ENCODE data around the gene PLBD2. TPM values are rescaled to one million over a fixed set of nuclear protein-coding genes. Genes with fewer than 3 reads are reported as not detected.

Gene PLBD2
- total and polyA plus RNA-seq, 5 donors = 33.7 to 54.3 (median 50.4) TPM

DNA sequence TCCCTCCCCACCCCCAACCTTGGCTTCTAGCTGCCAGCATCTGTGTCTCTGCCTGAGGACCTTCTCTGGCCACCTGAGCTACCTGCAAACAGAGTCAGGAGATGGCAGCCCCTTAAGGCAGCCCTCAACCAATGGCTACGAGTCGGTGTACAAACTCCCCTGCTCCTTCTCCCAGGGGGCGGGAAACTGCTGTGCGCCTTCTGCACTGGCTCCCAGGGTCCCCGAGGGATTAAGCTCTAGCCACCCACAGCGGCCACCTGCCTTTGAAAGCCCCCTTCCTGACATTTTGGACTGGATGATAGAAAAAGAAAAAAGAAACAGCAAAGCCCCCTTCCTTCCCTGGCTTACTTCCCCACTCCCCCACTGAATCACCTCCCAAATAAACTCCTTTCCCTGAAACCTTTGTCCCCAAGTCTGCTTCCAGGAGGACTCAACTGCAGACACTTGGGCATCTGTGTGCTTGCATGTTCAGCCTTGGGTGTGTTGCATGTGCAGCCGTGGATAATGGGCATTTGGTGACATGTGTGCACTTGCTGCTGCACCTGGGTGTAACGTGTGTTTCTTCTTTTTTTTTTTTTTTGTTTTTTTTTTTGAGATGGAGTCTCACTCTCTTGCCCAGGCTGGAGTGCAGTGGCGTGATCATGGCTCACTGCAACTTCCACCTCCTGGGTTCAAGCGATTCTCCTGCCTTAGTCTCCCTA is 39.3 kb downstream of the PLBD2 start:
- no peaks in the 10 kb centered on the region for H3K27me3 ChIP-seq (ENCODE audit: control insufficient read depth, insufficient read depth)
- ATAC-seq = no peak
- no peak overlapping the region for H3K4me3 ChIP-seq (ENCODE audit: low read length)
- H3K9me3 ChIP-seq (ENCODE audit: control insufficient read depth, low read length) = no peaks in the 10 kb centered on the region
- 66% methylated on average over 10 of the region's 10 CpGs for WGBS
- H3K27ac ChIP-seq (ENCODE audit: low read length) = no peak overlapping the region
- H3K4me1 ChIP-seq (ENCODE audit: control insufficient read depth, insufficient read depth, low read length) = no peaks in the 10 kb centered on the region
- no peak for DNase-seq
- intact Hi-C loops (cut with DNase I) = no loop called here

DNA sequence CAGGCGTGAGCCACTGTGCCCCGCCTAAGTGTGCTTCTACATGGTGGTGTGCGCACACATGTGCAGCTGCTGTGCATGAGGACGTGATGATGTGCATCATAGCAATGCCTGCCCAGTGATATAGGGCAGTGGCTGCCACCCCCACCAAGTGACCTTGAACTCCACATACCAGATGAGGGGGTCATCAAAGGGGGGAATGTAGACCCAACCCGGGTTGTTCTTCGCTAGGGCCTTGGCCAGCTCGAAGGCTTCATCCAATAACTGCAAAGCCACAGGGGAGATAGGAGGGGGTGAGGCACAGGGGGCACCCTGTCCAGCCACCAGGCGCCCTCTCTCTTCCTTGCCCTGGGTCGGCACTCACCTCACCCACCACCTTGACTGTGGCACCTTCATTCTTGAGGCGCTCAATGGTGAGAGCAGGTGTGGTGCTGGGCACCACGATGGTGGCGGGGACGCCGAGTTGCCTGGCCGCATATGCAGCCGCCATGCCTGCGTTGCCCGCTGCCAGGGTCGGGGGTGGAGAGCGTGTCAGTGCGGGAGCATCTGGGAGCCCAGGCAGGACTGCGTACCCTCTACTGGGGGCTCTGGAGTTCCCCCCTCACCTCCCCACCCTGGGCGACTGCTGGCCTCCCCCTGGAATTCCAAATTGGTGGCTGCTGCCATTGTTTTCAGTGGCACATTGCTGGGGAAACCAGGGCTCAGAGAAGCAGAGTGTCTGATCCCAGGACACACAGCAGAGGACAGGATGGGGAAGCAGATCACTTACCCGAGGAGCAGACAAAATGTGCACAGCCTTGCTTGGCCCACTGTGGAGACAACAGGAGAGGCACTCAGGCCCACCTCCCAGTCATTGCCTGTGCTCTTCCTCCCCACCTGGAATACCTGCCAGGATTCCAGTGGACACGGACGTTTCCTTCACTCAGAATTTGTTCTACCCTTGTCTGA is 40.2 kb downstream of the PLBD2 start:
- WGBS = 81% methylated on average over 26 of the region's 26 CpGs
- intact Hi-C loops (cut with DNase I) = no loop called here
- no peak overlapping the region for H3K27ac ChIP-seq (ENCODE audit: low read length)
- no peaks in the 10 kb centered on the region for H3K27me3 ChIP-seq (ENCODE audit: control insufficient read depth, insufficient read depth)
- H3K4me3 ChIP-seq (ENCODE audit: low read length) = no peak overlapping the region
- ATAC-seq (no peak), DNase-seq (no peak)
- H3K9me3 ChIP-seq (ENCODE audit: control insufficient read depth, low read length) = no peaks in the 10 kb centered on the region
- peaks cover under 1% of the 10 kb centered on the region for H3K4me1 ChIP-seq (ENCODE audit: control insufficient read depth, insufficient read depth, low read length)

DNA sequence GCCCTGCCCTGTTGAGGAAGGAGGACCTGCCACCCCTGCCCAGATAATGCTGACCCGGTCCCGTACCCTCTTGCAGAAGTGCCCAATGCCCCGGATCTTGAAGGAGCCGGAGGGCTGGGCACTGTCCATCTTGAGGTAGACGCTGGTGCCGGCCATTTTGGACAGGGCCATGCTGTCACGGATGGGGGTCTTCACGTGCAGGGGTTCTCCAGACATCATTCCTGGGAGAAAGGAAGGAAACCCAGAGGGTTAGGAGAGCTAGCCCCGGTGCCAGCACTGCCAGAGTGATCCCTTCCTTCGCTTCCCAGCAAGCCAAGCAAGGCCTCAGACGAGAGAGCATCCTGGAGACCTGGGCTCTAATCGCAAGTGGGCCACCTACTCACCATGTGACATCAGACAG is 41.1 kb downstream of the PLBD2 start:
- Histone ChIP-seq H3K4me3 (ENCODE audit: low read length) (no peak overlapping the region), H3K27ac (ENCODE audit: low read length) (no peak overlapping the region), H3K27me3 (ENCODE audit: control insufficient read depth, insufficient read depth) (no peaks in the 10 kb centered on the region), H3K9me3 (ENCODE audit: control insufficient read depth, low read length) (no peaks in the 10 kb centered on the region), H3K4me1 (ENCODE audit: control insufficient read depth, insufficient read depth, low read length) (peaks cover 2% of the 10 kb centered on the region)
- intact Hi-C loops (cut with DNase I) = no loop called here
- DNase-seq (no peak), ATAC-seq (no peak)
- WGBS = 84% methylated on average over 12 of the region's 12 CpGs

DNA sequence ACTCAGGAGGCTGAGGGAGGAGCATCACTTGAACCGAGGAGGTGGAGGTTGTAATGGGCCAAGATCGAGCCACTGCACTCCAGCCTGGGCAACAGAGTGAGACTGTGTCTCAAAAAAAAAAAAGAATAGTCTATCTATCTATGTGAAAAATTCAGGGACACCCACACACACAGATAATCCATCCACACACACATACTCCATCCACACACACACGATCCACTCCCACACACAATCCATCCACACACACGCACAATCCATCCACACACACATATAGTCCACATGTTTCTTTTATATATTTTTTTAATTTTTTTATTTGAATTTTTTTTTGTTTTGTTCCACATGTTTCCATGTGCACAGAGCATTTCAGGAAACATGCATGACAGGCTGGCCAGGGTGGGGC is 42.0 kb downstream of the PLBD2 start:
- Histone ChIP-seq H3K9me3 (ENCODE audit: control insufficient read depth, low read length) (no peaks in the 10 kb centered on the region), H3K4me1 (ENCODE audit: control insufficient read depth, insufficient read depth, low read length) (peaks cover 2% of the 10 kb centered on the region), H3K27ac (ENCODE audit: low read length) (no peak overlapping the region), H3K27me3 (ENCODE audit: control insufficient read depth, insufficient read depth) (no peaks in the 10 kb centered on the region), H3K4me3 (ENCODE audit: low read length) (no peak overlapping the region)
- 70% methylated on average over 4 of the region's 4 CpGs for WGBS
- intact Hi-C loops (cut with DNase I) = no loop called here
- no peak for ATAC-seq
- DNase-seq = no peak

DNA sequence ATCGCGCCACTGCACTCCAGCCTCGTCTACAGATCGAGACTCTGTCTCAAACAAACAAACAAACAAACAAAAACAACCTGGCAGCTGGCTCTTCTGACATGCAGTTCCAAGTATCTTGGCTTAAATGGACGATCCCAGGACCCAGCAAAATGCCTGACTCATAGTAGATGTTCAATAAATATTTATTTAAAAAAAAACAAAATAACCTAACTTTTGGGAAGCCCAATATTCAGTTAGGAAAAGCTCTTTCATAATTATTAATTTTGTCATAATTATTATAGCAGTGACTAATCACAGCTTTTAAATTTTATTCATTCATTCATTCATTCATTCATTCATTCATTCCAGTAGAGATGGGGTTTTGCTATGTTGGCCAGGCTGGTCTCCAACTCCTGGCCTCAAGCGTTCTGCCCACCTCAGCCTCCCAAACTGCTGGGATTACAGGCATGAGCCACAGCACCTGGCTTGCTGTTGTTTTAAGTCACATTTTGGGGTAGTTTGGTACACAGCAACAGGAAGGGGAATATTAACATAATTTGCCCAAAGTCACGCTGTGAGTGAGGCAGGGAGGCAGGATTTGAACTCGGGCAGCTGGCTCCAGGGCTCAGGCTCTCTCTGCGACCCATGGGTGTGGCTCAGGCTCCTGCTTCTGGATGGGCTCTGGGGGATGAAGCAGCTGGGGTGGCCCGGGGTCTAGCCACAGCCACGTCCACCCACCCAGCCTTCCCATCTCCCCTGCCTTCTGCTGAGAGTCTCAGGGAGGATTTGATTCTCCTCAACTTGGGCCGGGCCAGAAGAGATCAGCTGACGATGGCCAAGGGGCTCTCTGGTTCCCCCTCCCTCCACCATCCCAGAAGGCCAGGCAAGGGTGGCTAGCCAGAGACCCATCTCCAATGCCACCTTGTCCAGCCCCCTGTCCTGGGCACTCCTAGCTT is 42.9 kb downstream of the PLBD2 start:
- ATAC-seq = no peak
- Histone ChIP-seq H3K27ac (ENCODE audit: low read length) (no peak overlapping the region), H3K9me3 (ENCODE audit: control insufficient read depth, low read length) (no peaks in the 10 kb centered on the region), H3K4me1 (ENCODE audit: control insufficient read depth, insufficient read depth, low read length) (peaks cover 2% of the 10 kb centered on the region), H3K27me3 (ENCODE audit: control insufficient read depth, insufficient read depth) (no peaks in the 10 kb centered on the region), H3K4me3 (ENCODE audit: low read length) (no peak overlapping the region)
- 71% methylated on average over 13 of the region's 13 CpGs for WGBS
- no peak for DNase-seq
- intact Hi-C loops (cut with DNase I) = no loop called here

DNA sequence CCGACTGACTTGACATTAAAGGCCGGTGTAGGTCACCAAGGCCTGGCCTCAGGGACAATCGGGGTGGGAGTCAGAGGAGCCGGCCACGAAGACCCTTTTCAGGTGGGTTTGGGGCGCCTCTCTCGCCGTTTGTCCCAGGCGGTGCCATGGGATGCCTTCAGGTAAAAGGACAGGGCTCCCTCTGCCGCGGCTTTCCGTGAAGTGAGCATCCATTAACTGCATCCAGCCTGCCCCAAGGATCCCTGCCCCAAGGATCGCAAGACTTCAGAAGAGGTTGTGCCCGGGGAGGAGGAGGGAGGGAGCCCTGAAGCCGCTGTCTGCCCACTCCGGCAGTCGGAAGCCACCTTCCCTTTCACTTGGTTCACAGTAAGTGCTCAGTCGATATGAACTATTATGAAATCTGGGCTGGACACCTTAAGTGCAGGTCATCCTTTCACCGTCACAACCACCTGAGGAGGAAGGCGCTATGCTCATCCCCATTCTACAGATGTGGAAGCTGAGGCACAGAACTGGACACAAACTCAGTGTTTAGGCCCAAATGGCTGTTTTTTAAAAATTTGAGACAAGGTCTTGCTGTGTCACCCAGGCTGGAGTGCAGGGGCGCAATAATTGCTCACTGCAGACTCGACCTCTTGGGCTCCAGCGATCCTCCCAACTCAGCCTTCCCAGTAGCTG is 44.3 kb downstream of the PLBD2 start:
- DNase-seq (no peak), ATAC-seq (no peak)
- Histone ChIP-seq H3K9me3 (ENCODE audit: control insufficient read depth, low read length) (no peaks in the 10 kb centered on the region), H3K27me3 (ENCODE audit: control insufficient read depth, insufficient read depth) (no peaks in the 10 kb centered on the region), H3K4me1 (ENCODE audit: control insufficient read depth, insufficient read depth, low read length) (peaks cover 2% of the 10 kb centered on the region), H3K27ac (ENCODE audit: low read length) (no peak overlapping the region), H3K4me3 (ENCODE audit: low read length) (no peak overlapping the region)
- intact Hi-C loops (cut with DNase I) = no loop called here
- 93% methylated on average over 23 of the region's 23 CpGs for WGBS

DNA sequence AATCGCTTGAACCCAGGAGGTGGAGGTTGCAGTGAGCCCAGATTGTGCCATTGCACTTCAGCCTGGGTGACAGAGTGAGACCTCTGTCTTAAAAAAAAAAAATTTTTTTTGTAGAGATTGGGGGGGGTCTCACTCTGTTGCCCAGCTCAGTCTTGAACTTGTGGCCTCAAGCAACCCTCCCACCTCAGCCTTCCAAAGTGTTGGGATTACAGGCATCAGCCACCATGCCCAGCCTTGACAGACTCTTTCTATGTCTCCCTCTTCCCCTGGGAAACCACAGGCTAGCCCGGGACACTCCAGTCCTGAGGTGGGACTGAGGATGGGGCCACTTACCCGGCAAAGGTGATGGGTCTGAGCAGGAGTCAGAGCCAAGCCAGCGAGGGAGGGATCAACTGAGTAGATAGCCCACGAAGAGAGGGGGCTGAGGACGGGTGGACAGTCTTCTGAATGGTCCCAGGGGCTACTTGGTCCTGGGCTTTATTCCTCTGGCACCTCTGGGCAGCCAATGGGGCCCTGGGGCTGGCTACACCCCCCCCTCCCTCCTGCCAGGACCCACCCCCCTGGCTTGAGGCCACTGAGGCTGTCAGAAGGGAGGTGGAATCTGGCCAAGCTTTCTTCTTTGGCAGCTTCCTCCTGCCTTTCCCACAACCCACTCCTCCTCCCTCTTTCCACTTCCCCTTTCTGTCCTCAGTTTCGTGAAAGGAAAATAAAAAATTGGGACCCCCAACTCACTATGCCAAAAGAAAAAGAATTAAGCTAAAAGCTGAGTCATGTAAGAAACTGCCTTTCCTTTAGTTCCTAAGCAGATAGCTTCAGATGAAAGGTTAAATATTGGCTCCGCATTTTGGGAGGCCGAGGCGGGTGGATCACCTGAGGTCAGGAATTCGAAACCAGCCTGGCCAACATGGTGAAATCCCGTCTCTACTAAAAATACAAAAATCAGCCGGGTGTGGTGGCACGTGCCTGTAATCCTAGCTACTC is 45.3 kb downstream of the PLBD2 start, which contains the start of gene SDS:
Gene SDS, minus strand, starts transcription at position 453 of the 981 bp plus-strand sequence. CDS start 4,179 bp downstream, outside the sequence.
- H3K4me1 ChIP-seq (ENCODE audit: control insufficient read depth, insufficient read depth, low read length) = peaks cover 2% of the 10 kb centered on the region
- ATAC-seq (peak; percentile 80), DNase-seq (peak; percentile 67 to 90 (median 87))
- intact Hi-C loops (cut with DNase I) = no loop called here
- WGBS = 18% methylated on average over 14 of the region's 14 CpGs
- no peaks in the 10 kb centered on the region for H3K9me3 ChIP-seq (ENCODE audit: control insufficient read depth, low read length)
- H3K27ac ChIP-seq (ENCODE audit: low read length) = no peak within 1 kb of the TSS
- H3K4me3 ChIP-seq (ENCODE audit: low read length) = peak within 1 kb of the TSS; percentile 33
- H3K27me3 ChIP-seq (ENCODE audit: control insufficient read depth, insufficient read depth) = no peaks in the 10 kb centered on the region

DNA sequence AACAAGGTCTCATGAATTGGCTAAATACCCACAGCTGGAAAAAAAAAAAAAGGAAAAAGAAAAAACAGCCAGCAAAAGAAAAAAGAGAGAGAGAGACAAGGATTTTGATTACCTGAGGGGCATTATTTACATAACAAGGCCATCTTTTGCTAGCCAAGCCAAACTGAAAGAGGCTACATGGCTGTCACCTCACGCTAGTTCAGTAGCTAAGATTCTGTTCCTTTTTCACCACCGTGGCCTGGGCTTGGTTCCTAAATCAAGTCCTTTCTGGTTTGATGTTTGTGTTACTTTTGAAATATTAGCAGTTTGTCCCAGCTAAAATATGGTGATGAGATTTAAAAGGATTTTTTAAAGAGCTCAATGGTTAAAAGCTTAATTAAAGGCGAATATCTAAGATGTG is 47.3 kb downstream of the PLBD2 start:
- no peak overlapping the region for H3K27ac ChIP-seq (ENCODE audit: low read length)
- ATAC-seq (no peak), DNase-seq (no peak)
- no peak overlapping the region for H3K4me3 ChIP-seq (ENCODE audit: low read length)
- WGBS = 82% methylated on average over 3 of the region's 3 CpGs
- no peaks in the 10 kb centered on the region for H3K27me3 ChIP-seq (ENCODE audit: control insufficient read depth, insufficient read depth)
- H3K4me1 ChIP-seq (ENCODE audit: control insufficient read depth, insufficient read depth, low read length) = peaks cover 2% of the 10 kb centered on the region
- no peaks in the 10 kb centered on the region for H3K9me3 ChIP-seq (ENCODE audit: control insufficient read depth, low read length)
- intact Hi-C loops (cut with DNase I) = no loop called here

DNA sequence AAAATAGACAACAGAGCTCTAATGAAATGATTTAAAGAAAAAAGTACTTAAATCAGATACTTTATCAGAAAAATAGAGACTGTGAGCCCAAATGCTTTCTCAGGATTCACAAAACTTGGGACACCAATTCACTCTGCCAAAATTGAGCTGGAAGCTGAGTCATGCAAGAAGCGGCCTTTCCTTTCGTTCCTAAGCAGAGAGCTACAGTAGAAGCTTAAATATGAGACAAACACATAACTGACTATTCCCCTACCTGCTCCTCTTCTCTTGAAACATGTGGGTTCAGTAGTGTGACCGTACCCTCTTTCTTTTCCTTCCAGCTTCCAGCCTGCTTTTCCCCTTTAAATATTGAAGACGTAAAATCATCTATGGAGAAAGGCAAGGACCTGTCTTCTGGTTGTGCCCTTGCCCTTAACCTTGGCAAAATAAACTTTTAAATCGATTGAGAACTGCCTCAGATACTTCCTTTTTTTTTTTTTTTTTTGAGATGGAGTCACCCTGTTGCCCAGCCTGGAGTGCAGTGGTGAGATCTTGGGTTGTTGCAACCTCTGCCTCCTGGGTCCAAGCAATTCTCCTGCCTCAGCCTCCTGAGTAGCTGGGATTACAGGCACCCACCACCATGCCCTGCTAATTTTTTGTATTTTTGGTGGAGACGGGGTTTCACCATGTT is 49.7 kb downstream of the PLBD2 start:
- no peaks in the 10 kb centered on the region for H3K27me3 ChIP-seq (ENCODE audit: control insufficient read depth, insufficient read depth)
- no peak for ATAC-seq
- H3K4me3 ChIP-seq (ENCODE audit: low read length) = no peak overlapping the region
- intact Hi-C loops (cut with DNase I) = no loop called here
- H3K9me3 ChIP-seq (ENCODE audit: control insufficient read depth, low read length) = no peaks in the 10 kb centered on the region
- 59% methylated on average over 6 of the region's 6 CpGs for WGBS
- peaks cover 2% of the 10 kb centered on the region for H3K4me1 ChIP-seq (ENCODE audit: control insufficient read depth, insufficient read depth, low read length)
- no peak overlapping the region for H3K27ac ChIP-seq (ENCODE audit: low read length)
- DNase-seq = no peak

All from right cardiac atrium (tissue), 5 donors.